Ammon's horn (tissue), 1 donor: ENCODE measurements around the gene ADAMTS15.

Experiments
- DNase-seq: peaks from one replicate; pipeline ENCODE4 v3.0.0-alpha.2; 2016; ENCODE audit warnings: low spot score

ADAMTS15 gene

GRCh38 chr11:130512662-130513061, 64.2 kb downstream of the ADAMTS15 start:
- no peak for DNase-seq

- DNase-seq = peak; percentile 28
Measured at GRCh38 chr11:130513132-130513531, 64.7 kb downstream of the ADAMTS15 start.

DNA sequence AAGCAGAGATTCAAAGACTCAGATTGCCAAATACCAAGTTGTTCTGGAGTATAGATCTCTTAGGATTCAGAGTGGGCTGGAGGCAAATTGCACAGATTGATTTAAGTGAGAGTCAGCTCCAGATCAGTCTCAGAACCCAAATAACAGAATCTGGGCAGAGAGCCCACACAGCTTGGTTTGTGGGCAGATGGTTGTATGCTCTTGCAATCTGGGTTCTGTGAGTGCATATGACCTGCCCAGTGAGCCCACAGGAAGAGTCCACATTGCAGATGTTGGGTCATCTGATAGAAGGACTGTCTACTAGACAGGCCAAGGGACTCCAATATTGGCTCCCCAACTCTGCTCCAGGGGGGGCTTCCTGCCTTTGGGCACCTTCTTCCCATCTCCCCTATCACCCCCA, 65.9 kb downstream of the ADAMTS15 start:
- DNase-seq = peak; percentile 47

DNA sequence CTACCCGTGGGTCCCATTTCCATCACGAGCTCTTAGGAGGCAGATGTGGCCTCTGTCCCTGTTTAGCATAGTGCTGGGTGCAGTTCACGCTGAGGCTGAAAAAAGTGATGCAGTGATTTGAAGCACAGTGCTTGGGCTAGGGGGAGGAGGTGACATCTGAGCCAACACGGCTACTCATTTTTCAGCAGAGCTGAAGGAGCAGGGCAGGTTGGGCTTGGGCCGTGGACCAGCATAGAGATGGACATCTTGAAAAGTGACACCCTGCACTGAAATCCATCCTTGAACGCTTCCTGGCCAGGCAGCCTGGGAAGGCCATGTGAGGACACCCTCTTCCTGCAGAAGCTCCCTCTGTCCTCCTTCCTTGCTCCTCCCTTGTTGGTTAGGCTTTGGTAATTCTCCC, 66.4 kb downstream of the ADAMTS15 start:
- no peak for DNase-seq

DNA sequence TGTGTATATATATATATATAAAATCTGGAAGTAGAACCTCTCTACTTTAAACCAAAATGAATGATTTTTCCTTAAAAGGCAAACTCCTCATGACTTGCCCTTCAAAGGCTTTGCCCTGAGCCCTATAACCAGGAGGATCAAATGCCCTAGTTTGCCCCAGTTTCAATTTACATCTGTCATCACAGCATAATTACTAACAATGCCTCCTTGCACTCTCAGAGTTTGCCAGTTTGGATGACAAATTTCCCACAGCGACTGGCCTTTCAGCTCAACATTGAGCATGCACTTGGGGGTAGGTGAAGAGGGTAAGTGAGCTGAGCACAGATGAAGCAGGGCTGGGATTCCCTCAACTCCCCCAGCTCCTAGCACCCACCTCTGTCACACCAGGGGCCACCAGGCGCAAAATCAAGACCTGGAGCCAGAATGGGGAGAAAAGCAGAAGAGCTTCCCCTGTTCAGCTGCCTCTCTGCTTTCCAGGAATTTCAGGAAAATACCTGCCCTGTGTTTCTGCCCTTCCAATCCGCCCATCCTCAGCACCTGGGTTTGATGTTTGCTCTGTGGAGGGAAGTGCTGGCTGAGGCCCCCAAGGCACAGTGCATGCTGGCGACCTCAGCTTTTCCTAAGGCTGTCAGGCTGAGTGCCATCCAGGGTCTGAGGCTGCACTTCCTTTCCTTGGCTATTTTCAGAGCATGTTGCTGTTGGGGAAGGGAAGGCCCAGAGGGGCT, 67.5 kb downstream of the ADAMTS15 start:
- DNase-seq = no peak

DNA sequence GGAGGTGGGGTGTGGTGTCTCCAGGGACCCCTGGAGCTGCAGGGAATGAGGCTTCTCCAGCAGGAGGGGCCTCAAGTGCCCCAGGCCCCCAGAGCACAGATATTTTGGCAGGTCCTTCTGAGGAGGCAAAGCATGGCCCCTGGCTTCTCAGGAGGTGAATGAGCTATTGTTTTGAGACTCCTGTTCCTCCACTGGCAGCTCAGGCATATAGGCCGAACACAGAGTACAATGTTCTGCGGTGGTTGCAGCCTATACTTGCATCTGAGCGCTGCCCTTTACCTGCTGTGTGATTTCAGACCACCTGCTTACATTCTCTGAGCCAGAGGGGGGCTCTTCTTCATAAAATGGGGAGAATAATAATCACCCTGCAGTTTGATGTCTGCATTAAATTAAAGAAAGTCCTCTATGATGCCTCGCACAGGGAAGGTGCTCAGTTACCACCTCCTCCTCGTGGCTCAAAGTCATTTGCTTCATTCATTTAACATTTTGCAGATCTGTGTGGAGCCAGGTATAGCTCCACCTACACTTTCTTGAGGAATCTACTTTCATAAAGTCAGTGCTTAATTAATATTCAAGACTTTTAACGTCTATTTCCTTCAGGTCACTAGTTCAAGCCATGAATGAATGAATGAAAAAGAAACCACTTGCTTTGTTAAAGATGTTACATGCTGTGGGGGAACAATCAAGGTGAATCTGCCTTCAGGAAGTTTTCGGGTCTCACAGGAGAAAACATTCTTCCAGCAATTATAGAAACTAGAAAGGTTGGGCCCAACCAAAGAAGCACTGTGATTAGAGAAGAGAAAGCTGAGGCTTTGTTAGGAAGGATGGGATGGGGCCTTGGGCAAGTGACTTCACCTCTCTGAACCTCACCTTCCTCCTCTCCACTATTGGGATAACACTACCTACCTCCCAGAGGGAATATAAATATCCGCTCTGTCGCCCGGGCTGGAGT, 68.4 kb downstream of the ADAMTS15 start:
- DNase-seq = no peak

GRCh38 chr11:130518164-130518680, 69.8 kb downstream of the ADAMTS15 start:
- no peak for DNase-seq

GRCh38 chr11:130519128-130519932, 70.9 kb downstream of the ADAMTS15 start:
- no peak for DNase-seq

GRCh38 chr11:130520271-130520671, 71.8 kb downstream of the ADAMTS15 start:
- no peak for DNase-seq

DNA sequence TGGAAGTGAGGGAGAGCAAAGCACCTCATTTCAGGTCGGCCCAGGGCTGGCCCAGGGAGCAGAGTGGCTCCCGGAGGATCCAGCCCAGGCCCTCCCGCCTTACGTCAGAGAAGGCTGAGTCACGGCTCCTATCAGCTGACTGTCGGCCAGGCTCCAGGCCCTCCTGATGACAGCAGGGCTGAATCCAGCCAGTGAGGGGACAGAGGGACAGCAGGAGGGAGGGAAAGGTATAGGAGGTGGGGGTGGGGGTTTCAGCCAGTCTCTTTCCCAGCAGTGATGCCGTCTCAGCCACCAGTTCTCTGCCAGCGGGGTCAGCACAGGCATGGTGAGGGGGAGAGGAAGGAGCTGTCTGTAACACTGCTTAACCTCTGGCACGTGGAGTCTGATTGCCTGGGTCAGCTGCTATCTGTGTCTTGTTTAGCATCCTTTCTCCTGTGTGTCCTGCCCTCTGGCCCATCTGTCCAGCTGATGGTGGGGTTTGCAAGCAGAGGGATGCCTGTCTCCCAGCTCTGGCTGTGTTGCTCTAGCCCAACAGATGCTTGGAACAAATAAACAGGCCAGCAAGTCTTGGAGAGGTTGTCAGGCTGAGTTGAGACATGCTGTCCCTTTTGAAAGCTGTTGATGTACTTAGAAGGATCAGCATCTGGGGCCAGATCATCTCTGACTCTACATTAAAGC, 74.0 kb downstream of the ADAMTS15 start:
- peak; percentile 30 for DNase-seq

DNA sequence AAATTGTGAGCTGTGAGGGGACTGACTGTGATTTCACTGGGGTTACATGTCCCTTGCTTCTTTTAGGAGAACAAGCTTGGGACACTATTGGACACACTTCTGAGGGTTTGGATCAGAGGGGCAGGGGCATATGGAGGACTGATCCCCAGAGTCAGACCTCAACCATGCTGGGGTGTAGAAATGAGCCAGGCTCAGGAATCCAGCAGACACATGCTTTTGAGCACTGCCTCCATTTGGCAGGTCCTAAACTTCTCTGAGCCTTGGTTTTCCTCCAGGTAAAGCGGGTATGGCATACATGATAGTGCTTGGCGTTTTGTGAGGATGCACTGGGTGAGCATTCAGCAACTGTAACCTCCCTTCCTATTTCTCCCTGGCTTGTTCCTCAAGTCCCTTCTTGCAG, 74.7 kb downstream of the ADAMTS15 start:
- DNase-seq = no peak

DNA sequence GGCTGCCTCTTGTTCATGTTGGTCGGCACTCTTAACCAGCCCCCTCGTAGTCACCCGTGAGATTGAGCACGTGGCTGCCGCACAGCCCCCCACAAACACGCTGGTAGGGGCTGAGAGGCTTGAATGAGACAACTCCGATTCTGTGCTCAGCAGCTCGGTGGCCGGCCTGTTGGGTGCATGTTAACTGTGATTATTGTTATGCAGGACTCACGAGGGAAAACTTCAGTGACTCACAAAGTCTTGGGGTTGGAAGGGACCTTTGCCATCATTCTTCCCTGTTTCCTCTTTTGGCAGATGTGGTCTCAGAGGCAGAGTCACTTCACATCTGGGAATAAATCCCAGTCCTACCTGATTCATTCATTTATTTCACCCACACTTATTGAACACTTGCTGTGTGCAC, 75.2 kb downstream of the ADAMTS15 start:
- DNase-seq = no peak

GRCh38 chr11:130524132-130524790, 75.8 kb downstream of the ADAMTS15 start:
- no peak for DNase-seq

DNA sequence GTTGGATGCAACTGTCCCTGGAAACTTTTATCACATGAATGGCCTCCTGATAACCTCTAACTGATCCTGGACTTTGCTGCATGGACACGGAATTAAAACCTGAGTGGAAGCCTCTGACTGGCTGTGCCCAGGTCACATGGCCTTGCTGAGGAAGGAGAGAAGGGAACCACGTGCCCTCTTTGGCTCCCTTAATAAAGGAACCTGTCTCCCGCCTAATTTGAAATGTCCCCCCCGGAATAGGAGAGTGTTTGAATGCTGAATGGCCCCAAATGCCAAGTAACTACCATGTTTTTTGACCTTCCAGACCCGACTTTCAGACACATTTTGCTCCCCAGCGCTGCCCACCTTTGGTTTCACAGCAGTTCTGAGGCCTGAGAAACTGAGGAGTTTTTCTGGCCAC, 76.9 kb downstream of the ADAMTS15 start:
- DNase-seq = no peak
